Vagina (tissue), 2 donors: ENCODE data around the gene NOG. TPM values are rescaled to one million over a fixed set of nuclear protein-coding genes. Genes with fewer than 3 reads are reported as not detected.

Experiments
- DNase-seq, 2 donors: peaks; one replicate each; pipeline ENCODE4 v3.0.0-alpha.2; 2017; ENCODE audit errors: extremely low spot score in 2 of 2
- H3K27ac ChIP-seq: fragments of 200-600 bp; sonication (generic); one replicate; pipeline ENCODE4 v1.5.1; 2019
- H3K27me3 ChIP-seq: fragments of 200-600 bp; sonication (generic); one replicate; pipeline ENCODE4 v1.5.1; 2019
- H3K36me3 ChIP-seq, 2 donors: fragments of 200-600 bp; sonication (generic); one replicate each; pipeline ENCODE4 v1.5.1; 2017 to 2019
- H3K4me1 ChIP-seq: fragments of 200-600 bp; sonication (generic); one replicate; pipeline ENCODE4 v1.5.1; 2019
- H3K4me3 ChIP-seq, 2 donors: fragments of 200-600 bp; sonication (generic); 1 replicate in 1 of 2; 2 replicates in 1 of 2; pipeline ENCODE4 v1.5.1; 2016 to 2019
- H3K9me3 ChIP-seq: fragments of 200-600 bp; sonication (generic); one replicate; pipeline ENCODE4 v1.5.1; 2019
- POLR2A ChIP-seq, 2 donors: fragments of 450-650 bp; IDR thresholded peaks; one replicate each; pipeline ENCODE4 v1.6.1; 2017; ENCODE audit warnings: antibody characterized with exemption in 2 of 2, mild to moderate bottlenecking in 2 of 2, moderate library complexity in 2 of 2
- POLR2AphosphoS5 ChIP-seq, 2 donors: sonication (generic); formaldehyde crosslinking; IDR thresholded peaks; one replicate each; pipeline ENCODE4 v1.9.0; 2017; ENCODE audit warnings: antibody characterized with exemption in 2 of 2, mild to moderate bottlenecking in 2 of 2, low read depth in 1 of 2; ENCODE audit not compliant: insufficient read depth in 1 of 2
- intact Hi-C: fragments of 100-400 bp; cut with DNase I; formaldehyde crosslinking; loops from one replicate; pipeline ENCODE4 v1.15.1; 2023
- small RNA-seq: library from RNA; depleted of rRNA; stranded (forward); fragments of <200 nt; gene quantifications from one replicate; pipeline ENCODE3, GENCODE V24; 2016
- total RNA-seq: library from RNA; depleted of rRNA; stranded (reverse); fragments of >200 nt; gene quantifications from one replicate; pipeline ENCODE4 v1.2.3, GENCODE V29; 2016
- TF ChIP-seq, protein P1 (sequence below), 3 experiments: fragments of 450-650 bp in 2 of 3; fragments of 200-600 bp in 1 of 3; sonication (generic) in 1 of 3; IDR thresholded peaks; one replicate each; pipeline ENCODE4 v1.5.1; 2017 to 2019; ENCODE audit warnings: antibody characterized with exemption in 3 of 3, mild to moderate bottlenecking in 2 of 3, moderate library complexity in 2 of 3

Gene NOG
- total RNA-seq, 1 donor from 2014 or later, result 7.4 TPM

DNA sequence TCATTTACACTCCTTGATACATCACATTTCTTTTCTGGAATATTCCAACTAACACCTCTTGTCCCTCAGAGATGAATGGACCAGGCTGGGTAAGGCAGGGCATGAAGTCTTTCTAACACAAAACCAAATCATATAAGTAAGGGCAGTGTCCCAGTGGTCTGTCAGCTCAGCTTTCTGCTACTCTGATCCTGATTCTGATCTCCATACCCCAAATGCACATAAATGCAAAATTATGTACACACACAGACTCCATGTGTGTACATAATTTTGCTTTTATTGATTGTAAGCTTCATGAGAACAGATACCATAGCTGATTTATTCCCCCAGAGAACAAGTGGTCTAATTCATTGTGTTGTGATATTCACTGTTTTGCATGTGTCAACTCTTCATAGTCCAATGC, 47.9 kb downstream of the NOG start:
- peaks cover 4% of the 10 kb centered on the region for H3K4me1 ChIP-seq
- no peak overlapping the region for H3K27ac ChIP-seq
- H3K36me3 ChIP-seq, result no peaks in the 10 kb centered on the region
- intact Hi-C loops, result no loop called here
- H3K9me3 ChIP-seq, result no peaks in the 10 kb centered on the region
- H3K4me3 ChIP-seq, result no peak overlapping the region
- TF ChIP-seq POLR2AphosphoS5 (IDR thresholded peaks at IDR 0.05; ENCODE audit: insufficient read depth in 1 of 2, low read depth in 1 of 2) (no peak), POLR2A (IDR thresholded peaks at IDR 0.05) (no peak)
- TF ChIP-seq, protein P1, sequence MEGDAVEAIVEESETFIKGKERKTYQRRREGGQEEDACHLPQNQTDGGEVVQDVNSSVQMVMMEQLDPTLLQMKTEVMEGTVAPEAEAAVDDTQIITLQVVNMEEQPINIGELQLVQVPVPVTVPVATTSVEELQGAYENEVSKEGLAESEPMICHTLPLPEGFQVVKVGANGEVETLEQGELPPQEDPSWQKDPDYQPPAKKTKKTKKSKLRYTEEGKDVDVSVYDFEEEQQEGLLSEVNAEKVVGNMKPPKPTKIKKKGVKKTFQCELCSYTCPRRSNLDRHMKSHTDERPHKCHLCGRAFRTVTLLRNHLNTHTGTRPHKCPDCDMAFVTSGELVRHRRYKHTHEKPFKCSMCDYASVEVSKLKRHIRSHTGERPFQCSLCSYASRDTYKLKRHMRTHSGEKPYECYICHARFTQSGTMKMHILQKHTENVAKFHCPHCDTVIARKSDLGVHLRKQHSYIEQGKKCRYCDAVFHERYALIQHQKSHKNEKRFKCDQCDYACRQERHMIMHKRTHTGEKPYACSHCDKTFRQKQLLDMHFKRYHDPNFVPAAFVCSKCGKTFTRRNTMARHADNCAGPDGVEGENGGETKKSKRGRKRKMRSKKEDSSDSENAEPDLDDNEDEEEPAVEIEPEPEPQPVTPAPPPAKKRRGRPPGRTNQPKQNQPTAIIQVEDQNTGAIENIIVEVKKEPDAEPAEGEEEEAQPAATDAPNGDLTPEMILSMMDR (IDR thresholded peaks at IDR 0.05), result no peak
- no peak for DNase-seq
- H3K27me3 ChIP-seq, result no peaks in the 10 kb centered on the region

DNA sequence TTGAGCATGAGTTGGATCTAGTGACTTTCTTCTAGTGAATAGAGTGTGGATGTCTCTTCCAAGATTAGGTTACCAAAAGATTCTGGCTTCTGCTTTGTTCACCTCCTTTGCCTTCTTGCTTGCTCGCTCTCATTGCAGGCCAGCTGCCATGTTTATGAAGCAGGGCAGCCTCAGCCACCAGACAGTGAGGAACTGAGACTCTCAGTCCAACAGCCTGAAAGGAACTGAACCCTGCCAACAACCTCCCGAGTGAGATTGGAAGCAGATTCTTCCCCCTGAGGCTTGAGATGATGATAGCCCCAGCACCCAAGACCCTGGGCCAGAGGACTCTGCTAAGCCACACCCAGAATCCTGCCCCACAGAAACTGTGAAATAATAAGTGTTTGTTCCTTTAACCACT, 48.4 kb downstream of the NOG start:
- Histone ChIP-seq H3K27ac (no peak overlapping the region), H3K9me3 (no peaks in the 10 kb centered on the region), H3K4me1 (no peaks in the 10 kb centered on the region), H3K27me3 (no peaks in the 10 kb centered on the region), H3K36me3 (no peaks in the 10 kb centered on the region), H3K4me3 (no peak overlapping the region)
- TF ChIP-seq POLR2A (IDR thresholded peaks at IDR 0.05) (no peak), POLR2AphosphoS5 (IDR thresholded peaks at IDR 0.05; ENCODE audit: insufficient read depth in 1 of 2, low read depth in 1 of 2) (no peak)
- TF ChIP-seq, protein P1 (IDR thresholded peaks at IDR 0.05), result no peak
- no peak for DNase-seq
- intact Hi-C loops, result no loop called here

DNA sequence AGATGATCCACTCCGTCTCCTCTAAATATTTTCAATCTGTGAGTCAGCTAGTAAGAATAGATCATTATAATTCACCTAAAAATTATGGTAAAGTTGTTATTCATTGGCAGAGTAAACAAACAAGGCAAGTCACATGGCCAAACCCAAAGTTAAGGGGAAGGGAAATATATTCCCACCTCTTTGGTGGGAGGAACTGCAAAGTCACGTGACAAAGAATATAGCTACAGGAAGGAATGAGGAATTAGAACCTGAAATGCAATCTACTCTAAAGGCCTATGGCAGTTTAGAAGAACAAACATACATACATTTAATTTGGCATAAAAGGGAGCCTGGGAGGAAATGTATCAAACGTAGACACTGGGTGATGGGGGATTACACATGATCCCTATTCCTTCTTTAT, 48.9 kb downstream of the NOG start:
- Histone ChIP-seq H3K27me3 (no peaks in the 10 kb centered on the region), H3K27ac (no peak overlapping the region), H3K4me1 (no peaks in the 10 kb centered on the region), H3K4me3 (no peak overlapping the region), H3K36me3 (no peaks in the 10 kb centered on the region), H3K9me3 (no peaks in the 10 kb centered on the region)
- intact Hi-C loops, result no loop called here
- DNase-seq, result no peak
- TF ChIP-seq POLR2A (IDR thresholded peaks at IDR 0.05) (no peak), POLR2AphosphoS5 (IDR thresholded peaks at IDR 0.05; ENCODE audit: insufficient read depth in 1 of 2, low read depth in 1 of 2) (no peak)
- TF ChIP-seq, protein P1 (IDR thresholded peaks at IDR 0.05), result no peak

Small RNA genes lying within 50 kb of the gene (small RNA-seq; reads per million reads assigned to genes)
- gene RPL39P33, result not detected

Other genes with a start within 250 kb of the NOG start
- 2.7 TPM for gene C17orf67, start 240.2 kb downstream of the NOG start, total RNA-seq
- 13.0 TPM for gene DGKE, start 240.5 kb downstream of the NOG start, total RNA-seq